Trophoblast cell (in vitro differentiated cells and primary cell): ENCODE data around the gene EYS.
"Not testable (repeated sequence)": the region's sequence is repeated elsewhere in the genome, so short reads cannot be mapped to it uniquely, and the experiment has no call there.

Experiments
- DNase-seq, 2 donors: peaks; one replicate each; pipeline ENCODE4 v3.0.0-alpha.2; 2016
- H2AFZ ChIP-seq: 2 replicates; pipeline ENCODE4 v1.6.1; 2013; ENCODE audit warnings: low read length, moderate library complexity, mild to moderate bottlenecking; ENCODE audit not compliant: insufficient read depth, poor library complexity
- H2AK5ac ChIP-seq: 2 replicates; pipeline ENCODE4 v1.6.1; 2013; ENCODE audit warnings: mild to moderate bottlenecking, low read length
- H2BK120ac ChIP-seq: 2 replicates; pipeline ENCODE4 v1.6.1; 2013; ENCODE audit warnings: low read length, mild to moderate bottlenecking, moderate library complexity; ENCODE audit not compliant: insufficient read depth, poor library complexity
- H2BK12ac ChIP-seq: 2 replicates; pipeline ENCODE4 v1.6.1; 2013; ENCODE audit warnings: mild to moderate bottlenecking, low read length, moderate library complexity
- H2BK5ac ChIP-seq: 2 replicates; pipeline ENCODE4 v1.6.1; 2013; ENCODE audit warnings: low read length, low read depth, moderate library complexity, mild to moderate bottlenecking; ENCODE audit not compliant: poor library complexity
- H3K14ac ChIP-seq: 2 replicates; pipeline ENCODE4 v1.6.1; 2013; ENCODE audit warnings: mild to moderate bottlenecking, low read length
- H3K18ac ChIP-seq: 2 replicates; pipeline ENCODE4 v1.6.1; 2013; ENCODE audit warnings: mild to moderate bottlenecking, low read length
- H3K23ac ChIP-seq: 2 replicates; pipeline ENCODE4 v1.6.1; 2013; ENCODE audit warnings: low read length
- H3K27ac ChIP-seq: 2 replicates; pipeline ENCODE4 v1.5.1; 2013; ENCODE audit warnings: low read depth, mild to moderate bottlenecking, inconsistent platforms, low read length, moderate library complexity
- H3K27me3 ChIP-seq: 2 replicates; pipeline ENCODE4 v1.6.1; 2013; ENCODE audit warnings: inconsistent platforms, mild to moderate bottlenecking, low read length, moderate library complexity; ENCODE audit not compliant: insufficient read depth
- H3K36me3 ChIP-seq, 2 experiments: 1 replicate in 1 of 2; 2 replicates in 1 of 2; pipeline ENCODE4 v1.6.1; 2013; ENCODE audit warnings: low read length in 2 of 2, mild to moderate bottlenecking in 2 of 2, moderate library complexity in 1 of 2; ENCODE audit not compliant: insufficient read depth in 2 of 2, control insufficient read depth in 1 of 2
- H3K4ac ChIP-seq: 2 replicates; pipeline ENCODE4 v1.6.1; 2013; ENCODE audit warnings: low read depth, mild to moderate bottlenecking, low read length, moderate library complexity
- H3K4me1 ChIP-seq, 2 experiments: 1 replicate in 1 of 2; 2 replicates in 1 of 2; pipeline ENCODE4 v1.6.1; 2013; ENCODE audit warnings: low read length in 2 of 2, mild to moderate bottlenecking in 2 of 2, moderate library complexity in 1 of 2; ENCODE audit not compliant: insufficient read depth in 2 of 2, control insufficient read depth in 1 of 2
- H3K4me2 ChIP-seq: 2 replicates; pipeline ENCODE4 v1.6.1; 2013; ENCODE audit warnings: inconsistent platforms, mild to moderate bottlenecking, low read length, moderate library complexity
- H3K4me3 ChIP-seq: 2 replicates; pipeline ENCODE4 v1.5.1; 2013; ENCODE audit warnings: mild to moderate bottlenecking, low read depth, low read length, inconsistent platforms
- H3K79me1 ChIP-seq: one replicate; pipeline ENCODE4 v1.6.1; 2013; ENCODE audit warnings: low read length
- H3K79me2 ChIP-seq: 2 replicates; pipeline ENCODE4 v1.6.1; 2013; ENCODE audit warnings: low read length, mild to moderate bottlenecking; ENCODE audit not compliant: control insufficient read depth, insufficient read depth, poor library complexity
- H3K9ac ChIP-seq: 2 replicates; pipeline ENCODE4 v1.6.1; 2013; ENCODE audit warnings: mild to moderate bottlenecking, low read length
- H3K9me3 ChIP-seq: 2 replicates; pipeline ENCODE4 v1.6.1; 2013; ENCODE audit warnings: low read depth, mild to moderate bottlenecking, control low read depth, inconsistent platforms, low read length; ENCODE audit not compliant: insufficient read depth
- H4K12ac ChIP-seq: 2 replicates; pipeline ENCODE4 v1.6.1; 2013; ENCODE audit warnings: low read depth, mild to moderate bottlenecking, low read length, moderate library complexity
- H4K8ac ChIP-seq: 2 replicates; pipeline ENCODE4 v1.6.1; 2013; ENCODE audit warnings: low read depth, mild to moderate bottlenecking, low read length, moderate library complexity
- H4K91ac ChIP-seq: one replicate; pipeline ENCODE4 v1.6.1; 2013; ENCODE audit warnings: low read depth, mild to moderate bottlenecking, low read length, moderate library complexity
- WGBS: extraction: QIAGEN DNeasy Blood & Tissue Kit; methylation state at CpG from one replicate; pipeline ENCODE4 v1.1.7; 2013; ENCODE audit warnings: missing lambda C conversion rate; ENCODE audit not compliant: insufficient read length, insufficient coverage; ENCODE audit errors: extremely low coverage; 5-methylcytosine and 5-hydroxymethylcytosine counted together

EYS gene

DNA sequence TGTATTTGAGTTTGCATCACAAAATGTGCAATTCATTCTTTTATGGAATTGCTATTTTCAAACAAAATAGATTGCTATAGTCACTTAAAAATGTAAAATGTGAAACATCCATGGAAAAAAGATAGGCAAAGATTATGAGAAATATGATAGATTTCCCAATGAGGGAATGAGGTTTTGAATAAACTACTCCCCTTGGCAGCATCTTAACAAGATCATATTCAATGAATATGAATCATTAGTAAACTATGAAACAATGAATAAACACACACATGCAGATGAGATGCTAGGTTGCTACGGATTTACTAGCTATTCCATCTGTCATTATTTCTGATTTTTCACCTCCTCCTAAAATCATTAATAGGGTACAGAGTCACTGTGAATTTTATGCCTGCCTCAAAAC is 1669.6 kb downstream of the EYS start:
- Histone ChIP-seq H3K27ac (no peak overlapping the region), H3K4me3 (no peak overlapping the region), H3K23ac (no peak overlapping the region)

DNA sequence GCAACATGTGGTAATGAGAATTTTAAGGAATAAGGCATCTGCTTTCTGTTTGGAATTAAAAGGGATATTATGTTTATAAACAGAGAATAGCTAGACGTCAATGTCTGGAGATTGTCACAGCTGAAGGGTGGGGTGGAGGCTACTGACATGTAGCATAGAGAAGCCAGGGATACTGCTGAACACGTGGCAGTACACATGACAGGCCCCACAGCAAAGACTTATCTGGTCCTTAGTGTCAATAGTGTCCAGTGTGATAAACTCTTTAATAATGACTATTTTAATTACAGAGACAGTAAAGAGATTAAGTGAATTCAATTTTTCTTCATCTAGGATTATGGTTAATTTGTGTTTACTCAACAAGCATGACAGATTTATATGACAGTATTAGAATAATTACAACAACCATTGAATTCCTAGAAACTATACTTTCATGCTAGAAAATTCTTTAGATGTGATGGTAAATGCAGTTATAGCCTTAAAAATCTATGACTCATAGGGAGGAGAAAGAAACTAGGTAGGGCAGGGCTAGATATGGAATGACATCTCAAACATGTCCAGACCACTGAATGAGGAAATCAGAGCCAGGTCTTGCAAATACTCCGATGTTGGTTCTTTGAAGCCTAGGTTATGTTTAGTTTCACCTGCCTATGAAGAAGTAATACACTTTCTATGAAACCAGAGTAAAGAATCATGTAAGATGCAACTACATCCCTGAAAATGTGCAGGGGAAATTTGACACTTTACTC is 1671.9 kb downstream of the EYS start:
- H2BK12ac ChIP-seq: no peak overlapping the region
- peak; percentile 63 to 84 for DNase-seq
- no peaks in the 10 kb centered on the region for H3K27me3 ChIP-seq
- H3K23ac ChIP-seq: no peak overlapping the region
- no peak overlapping the region for H3K4me2 ChIP-seq
- no peak overlapping the region for H2AK5ac ChIP-seq
- no peak overlapping the region for H3K4ac ChIP-seq
- no peak overlapping the region for H3K4me3 ChIP-seq
- H3K36me3 ChIP-seq: no peaks in the 10 kb centered on the region
- no peaks in the 10 kb centered on the region for H3K4me1 ChIP-seq
- no peak overlapping the region for H3K14ac ChIP-seq
- no peak overlapping the region for H2BK5ac ChIP-seq
- no peak overlapping the region for H4K91ac ChIP-seq
- H3K79me1 ChIP-seq: no peaks in the 10 kb centered on the region
- no peak overlapping the region for H3K27ac ChIP-seq
- H3K18ac ChIP-seq: no peak overlapping the region
- H2AFZ ChIP-seq: no peak overlapping the region
- H3K9ac ChIP-seq: no peak overlapping the region
- no CpG with 5 or more reads among the region's 3 CpGs for WGBS
- H4K8ac ChIP-seq: no peak overlapping the region
- H3K79me2 ChIP-seq: no peaks in the 10 kb centered on the region
- no peak overlapping the region for H4K12ac ChIP-seq
- no peak overlapping the region for H2BK120ac ChIP-seq
- peaks cover 7% of the 10 kb centered on the region for H3K9me3 ChIP-seq

More for the DNA sequence above, 1669.6 kb downstream of the EYS start:
- no peaks in the 10 kb centered on the region for H3K9me3 ChIP-seq
- no peaks in the 10 kb centered on the region for H3K36me3 ChIP-seq
- WGBS: no CpG with 5 or more reads among the region's 1 CpG
- no peaks in the 10 kb centered on the region for H3K79me1 ChIP-seq
- no peak overlapping the region for H4K12ac ChIP-seq
- H2AFZ ChIP-seq: no peak overlapping the region
- H3K9ac ChIP-seq: no peak overlapping the region
- H3K79me2 ChIP-seq: no peaks in the 10 kb centered on the region
- no peak overlapping the region for H3K18ac ChIP-seq
- H2AK5ac ChIP-seq: no peak overlapping the region
- H2BK120ac ChIP-seq: no peak overlapping the region
- H4K91ac ChIP-seq: no peak overlapping the region
- no peaks in the 10 kb centered on the region for H3K27me3 ChIP-seq
- no peak overlapping the region for H3K4me2 ChIP-seq
- H2BK12ac ChIP-seq: no peak overlapping the region
- H3K4me1 ChIP-seq: no peaks in the 10 kb centered on the region
- H2BK5ac ChIP-seq: no peak overlapping the region
- no peak overlapping the region for H3K14ac ChIP-seq
- no peak overlapping the region for H4K8ac ChIP-seq
- H3K4ac ChIP-seq: no peak overlapping the region
- no peak for DNase-seq

- no peaks in the 10 kb centered on the region for H3K27me3 ChIP-seq
- no peak overlapping the region for H2BK120ac ChIP-seq
- no peak overlapping the region for H2BK12ac ChIP-seq
- no peak overlapping the region for H4K12ac ChIP-seq
- no peak overlapping the region for H3K18ac ChIP-seq
- H2BK5ac ChIP-seq: no peak overlapping the region
- H3K4me3 ChIP-seq: no peak overlapping the region
- H2AFZ ChIP-seq: no peak overlapping the region
- DNase-seq: peak in 1 of 2 donors; percentile 37
- no CpG with 5 or more reads among the region's 4 CpGs for WGBS
- H2AK5ac ChIP-seq: no peak overlapping the region
- no peaks in the 10 kb centered on the region for H3K4me1 ChIP-seq
- no peak overlapping the region for H3K4me2 ChIP-seq
- no peak overlapping the region for H4K91ac ChIP-seq
- H3K9ac ChIP-seq: no peak overlapping the region
- H3K9me3 ChIP-seq: peaks cover 7% of the 10 kb centered on the region
- H3K36me3 ChIP-seq: no peaks in the 10 kb centered on the region
- no peak overlapping the region for H4K8ac ChIP-seq
- no peak overlapping the region for H3K4ac ChIP-seq
- no peaks in the 10 kb centered on the region for H3K79me1 ChIP-seq
- H3K14ac ChIP-seq: no peak overlapping the region
- no peaks in the 10 kb centered on the region for H3K79me2 ChIP-seq
- no peak overlapping the region for H3K27ac ChIP-seq
- no peak overlapping the region for H3K23ac ChIP-seq
Observed at GRCh38 chr6:64034291-64034690, 1672.7 kb downstream of the EYS start.

- DNase-seq, H3K4ac ChIP-seq, H3K9me3 ChIP-seq, H2BK12ac ChIP-seq, H3K18ac ChIP-seq, H3K4me1 ChIP-seq, H2BK120ac ChIP-seq, H4K8ac ChIP-seq, H3K79me1 ChIP-seq, H4K12ac ChIP-seq, H3K79me2 ChIP-seq, H2AFZ ChIP-seq, H3K36me3 ChIP-seq, H2BK5ac ChIP-seq, H3K23ac ChIP-seq, H3K4me2 ChIP-seq, H3K4me3 ChIP-seq, H3K27ac ChIP-seq, H4K91ac ChIP-seq, H3K14ac ChIP-seq, H3K27me3 ChIP-seq, H2AK5ac ChIP-seq, H3K9ac ChIP-seq: not testable (repeated sequence)
- no CpG with 5 or more reads among the region's 21 CpGs for WGBS
Observed at GRCh38 chr6:64030950-64031618, 1675.9 kb downstream of the EYS start.
